ENCODE results near the gene ABHD8.

- TF ChIP-seq POLR2A (IDR thresholded peaks at IDR 0.05; ENCODE audit: low read depth, low read length): no peak
- no peak for TF ChIP-seq CEBPB (IDR thresholded peaks at IDR 0.05; ENCODE audit: low read depth, low read length)
- TF ChIP-seq CTCF (conservative IDR thresholded peaks at IDR 0.05; ENCODE audit: low read depth, low read length): no peak
- TF ChIP-seq FOS (IDR thresholded peaks at IDR 0.05; ENCODE audit: low read depth, low read length): no peak
These were observed 4.7 kb upstream of the ABHD8 start for GRCh38 chr19:17307876-17308377.

Measured in IMR-90 (cell line).